GM12878 (cell line): Measurements from ENCODE around the gene TFB1M. TPM values are rescaled to one million over a fixed set of nuclear protein-coding genes. Genes with fewer than 3 reads are reported as not detected.

ENCODE experiments used
- ATAC-seq: fragments of 200-7000 bp; cut with Tn5 transposase; 3 replicates; pipeline ENCODE4 v1.9.1; 2020; ENCODE audit warnings: mild to moderate bottlenecking, moderate library complexity
- BruUV-seq: library from RNA; stranded (reverse); fragments of 400-500 nt; replicated peaks from 2 replicates; lab custom pipeline; 2021; lab: Mats Ljungman, UMichigan
- CTCF ChIA-PET: fragments of 300-600 bp; sonication (Branson Sonifier 250); formaldehyde crosslinking; extraction: SDS; loops from one replicate; lab custom pipeline; 2021; ENCODE audit warnings: inconsistent platforms; lab: Yijun Ruan, JAX
- POLR2A ChIA-PET: fragments of 350-600 bp; formaldehyde crosslinking; extraction: SDS; loops from one replicate; lab custom pipeline; 2021; ENCODE audit warnings: inconsistent platforms; lab: Charles Lee
- RAD21 ChIA-PET: fragments of 300-600 bp; sonication (Branson Sonifier 250); formaldehyde crosslinking; loops from one replicate; lab custom pipeline; 2023; ENCODE audit warnings: antibody characterized with exemption; ENCODE audit not compliant: unreplicated experiment; lab: Charles Lee
- SMC1A ChIA-PET: fragments of 300-600 bp; sonication (Branson Sonifier 250); formaldehyde crosslinking; loops from one replicate; lab custom pipeline; 2023; ENCODE audit not compliant: unreplicated experiment, uncharacterized antibody; lab: Charles Lee
- DNase-seq: peaks from one replicate; pipeline ENCODE4 v3.0.0-alpha.2; 2011; ENCODE audit warnings: low read depth, low spot score
- FAIRE-seq: peaks from 3 replicates; lab custom pipeline; 2011; peaks lifted over from hg19 to GRCh38; lab: Jason Lieb, UNC
- H2AFZ ChIP-seq: 2 replicates; pipeline ENCODE4 v1.6.0; 2011; ENCODE audit warnings: low read depth, low read length, control low read depth; ENCODE audit not compliant: control insufficient read depth
- H3K27ac ChIP-seq: 2 replicates; pipeline ENCODE4 v1.5.1; 2011; ENCODE audit warnings: control low read depth; ENCODE audit not compliant: control insufficient read depth, insufficient read depth
- H3K27me3 ChIP-seq, 2 experiments: replicated peaks in 1 of 2; 2 replicates each; pipeline versions ENCODE4 v1.6.0 to v1.6.1; 2011; ENCODE audit warnings: low read length in 1 of 2; ENCODE audit not compliant: control insufficient read depth in 2 of 2, insufficient read depth in 2 of 2
- H3K36me3 ChIP-seq, 2 experiments: 2 replicates each; pipeline ENCODE4 v1.5.1; 2011; ENCODE audit warnings: low read length in 1 of 2; ENCODE audit not compliant: control insufficient read depth in 2 of 2, insufficient read depth in 2 of 2
- H3K4me1 ChIP-seq: 2 replicates; pipeline ENCODE4 v1.6.1; 2011; ENCODE audit warnings: mild to moderate bottlenecking, low read length, moderate library complexity, mixed read lengths; ENCODE audit not compliant: control insufficient read depth, insufficient read depth
- H3K4me2 ChIP-seq: 2 replicates; pipeline ENCODE4 v1.6.0; 2011; ENCODE audit warnings: control low read depth; ENCODE audit not compliant: control insufficient read depth, insufficient read depth
- H3K4me3 ChIP-seq: fragments of 200-600 bp; sonication (generic); 2 replicates; pipeline ENCODE4 v1.5.1; 2016
- H3K79me2 ChIP-seq: 2 replicates; pipeline ENCODE4 v1.6.0; 2011; ENCODE audit warnings: low read length; ENCODE audit not compliant: control insufficient read depth, insufficient read depth
- H3K9ac ChIP-seq: 2 replicates; pipeline ENCODE4 v1.8.0; 2011; ENCODE audit warnings: low read length, control low read depth, mixed read lengths; ENCODE audit not compliant: control insufficient read depth, insufficient read depth
- H3K9me3 ChIP-seq: replicated peaks from 3 replicates; pipeline ENCODE4 v1.5.1; 2011; ENCODE audit warnings: mild to moderate bottlenecking, low read length; ENCODE audit not compliant: control insufficient read depth, insufficient read depth
- H4K20me1 ChIP-seq: 2 replicates; pipeline ENCODE4 v1.6.0; 2011; ENCODE audit not compliant: control insufficient read depth, insufficient read depth
- CBFB ChIP-seq: IDR thresholded peaks from 2 replicates; pipeline ENCODE4 v1.6.1; 2016; ENCODE audit warnings: antibody characterized with exemption, low read depth
- ELK1 ChIP-seq: IDR thresholded peaks from 2 replicates; pipeline ENCODE4 v1.6.1; 2012; ENCODE audit warnings: low read depth, low read length, improper control_type of control experiment
- FOS ChIP-seq: IDR thresholded peaks from 3 replicates; pipeline ENCODE4 v1.6.1; 2011; ENCODE audit warnings: borderline replicate concordance; ENCODE audit not compliant: insufficient read length; ENCODE audit errors: extremely low read depth
- FOXK2 ChIP-seq: fragments of 450-650 bp; IDR thresholded peaks from 2 replicates; pipeline ENCODE4 v1.6.1; 2017; ENCODE audit warnings: mild to moderate bottlenecking, moderate library complexity
- HDAC6 ChIP-seq: fragments of 200-600 bp; sonication (generic); IDR thresholded peaks from one replicate; pipeline ENCODE4 v1.8.0; 2017; ENCODE audit warnings: antibody characterized with exemption; ENCODE audit not compliant: unreplicated experiment
- IKZF1 ChIP-seq: fragments of 450-650 bp; conservative IDR thresholded peaks from 2 replicates; pipeline ENCODE4 v1.6.1; 2017; ENCODE audit warnings: antibody characterized with exemption, mild to moderate bottlenecking
- PBX3 ChIP-seq: IDR thresholded peaks from 2 replicates; pipeline ENCODE4 v1.6.1; 2011; ENCODE audit warnings: mild to moderate bottlenecking, low read depth, low read length, moderate library complexity; ENCODE audit not compliant: insufficient replicate concordance
- PRDM15 ChIP-seq: fragments of 450-650 bp; formaldehyde crosslinking; IDR thresholded peaks from 2 replicates; pipeline ENCODE4 v1.4.0; 2020; ENCODE audit warnings: mild to moderate bottlenecking, moderate library complexity
- SREBF1 ChIP-seq: IDR thresholded peaks from 2 replicates; pipeline ENCODE4 v1.6.1; 2012; ENCODE audit warnings: mild to moderate bottlenecking, low read length
- TARDBP ChIP-seq: IDR thresholded peaks from 2 replicates; pipeline ENCODE4 v1.6.1; 2016; ENCODE audit warnings: borderline replicate concordance
- ZBTB40 ChIP-seq: fragments of 450-650 bp; IDR thresholded peaks from 2 replicates; pipeline ENCODE4 v1.6.1; 2016; ENCODE audit warnings: mild to moderate bottlenecking, moderate library complexity, borderline replicate concordance
- ZNF24 ChIP-seq: fragments of 450-650 bp; IDR thresholded peaks from 2 replicates; pipeline ENCODE4 v1.6.1; 2017; ENCODE audit warnings: antibody characterized with exemption, mild to moderate bottlenecking
- ZNF384 ChIP-seq: IDR thresholded peaks from 2 replicates; pipeline ENCODE4 v1.6.1; 2012; ENCODE audit warnings: low read depth, mild to moderate bottlenecking, low read length, improper control_type of control experiment, borderline replicate concordance
- WGBS: methylation state at CpG from one replicate; pipeline ENCODE4 v1.1.6; 2016; ENCODE audit warnings: low lambda C conversion rate; ENCODE audit not compliant: insufficient replicate concordance, insufficient coverage; ENCODE audit errors: missing lambda C conversion rate; 5-methylcytosine and 5-hydroxymethylcytosine counted together
- in situ Hi-C: fragments of 300-500 bp; cut with MboI; formaldehyde crosslinking; loops from 9 replicates; pipeline ENCODE4 v1.14.3; 2018; ENCODE audit warnings: mixed read lengths
- intact Hi-C: fragments of 100-400 bp; cut with micrococcal nuclease; formaldehyde crosslinking; loops from one replicate; pipeline ENCODE4 v1.14.2; 2022; ENCODE audit not compliant: unreplicated experiment
- polyA plus RNA-seq, 11 experiments: library from polyadenylated mRNA; depleted of rRNA in 4 of 11; unstranded in 6 of 11; stranded (reverse) in 5 of 11; fragments of >200 nt; fragmentation: Nextera tagmentation in 4 of 11; fragmentation: Illumina TruSeq in 1 of 11; extraction: Ambion mirVana in 4 of 11; extraction: Trizol in 1 of 11; gene quantifications; 1 replicate in 1 of 11; 2 replicates in 10 of 11; pipeline versions ENCODE4 v1.2.1 to v1.2.3, GENCODE V29; 2011 to 2016; ENCODE audit warnings: inconsistent platforms in 2 of 11, missing spikeins in 2 of 11, low read depth in 1 of 11
- total RNA-seq, 4 experiments: library from RNA; depleted of rRNA in 3 of 4; stranded (reverse); fragments of >200 nt in 3 of 4; fragmentation: Illumina TruSeq in 1 of 4; extraction: Trizol in 1 of 4; gene quantifications; 2 replicates each; pipeline versions ENCODE4 v1.2.1 to v1.2.3, GENCODE V29; 2013 to 2021

TFB1M gene
- total and polyA plus RNA-seq, 10 of the 15 experiments (the other 5 are each of a cell fraction or from before 2014, with no cell fraction given) = 29.9 to 117 (median 41.3) TPM

- Histone ChIP-seq H3K36me3 (peaks cover 0 to 2% of the 10 kb centered on the region in 2 experiments; a peak in 2 of 4 replicates), H3K4me1 (no peaks in the 10 kb centered on the region), H3K9ac (no peak overlapping the region), H3K27me3 (no peaks in the 10 kb centered on the region), H3K9me3 (no peaks in the 10 kb centered on the region; the same call in 2 of the 3 replicates), H2AFZ (no peak overlapping the region), H3K27ac (no peak overlapping the region), H4K20me1 (no peaks in the 10 kb centered on the region), H3K79me2 (no peaks in the 10 kb centered on the region), H3K4me2 (no peak overlapping the region), H3K4me3 (no peak overlapping the region)
- RAD21 ChIA-PET = interaction anchor here (0.6 kb wide), 1 partner anchor 256 kb away, joined by 3 read pairs; no protein-coding TSS in a partner anchor
- DNase-seq (no peak), ATAC-seq (no peak), FAIRE-seq (no peak)
- 96% methylated on average over 19 of the region's 19 CpGs for WGBS
- POLR2A ChIA-PET = no interaction called here
- intact Hi-C loops = loop anchor here (10.0 kb wide), 1 partner anchor 376 kb away; no protein-coding TSS in a partner anchor
- BruUV-seq = no TSS peak
- in situ Hi-C loops = no loop called here
- CTCF ChIA-PET = interaction anchor here (0.9 to 1.4 kb wide), 3 partner anchors 9 to 62 kb away, joined by 3 to 4 read pairs (median 4); no protein-coding TSS in a partner anchor
- SMC1A ChIA-PET = interaction anchor here (0.9 to 1.2 kb wide), 3 partner anchors 11 to 41 kb away, joined by 3 to 4 read pairs (median 4); no protein-coding TSS in a partner anchor
- TF ChIP-seq ELK1 = no peak
- no peak for TF ChIP-seq ZNF384
- TF ChIP-seq TARDBP = no peak
- no peak for TF ChIP-seq ZBTB40
- TF ChIP-seq ZNF24 = no peak
- TF ChIP-seq CBFB = no peak
- no peak for TF ChIP-seq PBX3
- no peak for TF ChIP-seq PRDM15
- TF ChIP-seq FOS = no peak
- TF ChIP-seq IKZF1 = no peak
- no peak for TF ChIP-seq FOXK2
- no peak for TF ChIP-seq HDAC6
- TF ChIP-seq SREBF1 = no peak
Observed at GRCh38 chr6:155240905-155241600, 73.2 kb downstream of the TFB1M start.
